ENCODE results near the gene PINK1. TPM values are rescaled to one million over a fixed set of nuclear protein-coding genes. Genes with fewer than 3 reads are reported as not detected.
"Not testable (repeated sequence)": the region's sequence is repeated elsewhere in the genome, so short reads cannot be mapped to it uniquely, and the experiment has no call there.

The PINK1 gene
- total RNA-seq, 2 donors from 2014 or later: 115 to 136 TPM

- H3K4me3 ChIP-seq: no peak overlapping the region
- DNase-seq (ENCODE audit: low spot score): no peak
- H3K36me3 ChIP-seq: no peaks in the 10 kb centered on the region
- TF ChIP-seq POLR2A (IDR thresholded peaks at IDR 0.05) (no peak), CTCF (IDR thresholded peaks at IDR 0.05) (no peak)
- no peaks in the 10 kb centered on the region for H3K9me3 ChIP-seq
- no peaks in the 10 kb centered on the region for H3K4me1 ChIP-seq (replicated peaks)
- H3K27me3 ChIP-seq (replicated peaks; ENCODE audit: insufficient read depth): no peaks in the 10 kb centered on the region
- H3K27ac ChIP-seq: no peak overlapping the region
- intact Hi-C loops (cut with DNase I): no loop called here
- WGBS: 94% methylated on average over 4 of the region's 4 CpGs
These were observed 30.3 kb upstream of the PINK1 start for GRCh38 chr1:20602851-20603450.

- TF ChIP-seq POLR2A (IDR thresholded peaks at IDR 0.05) (no peak), CTCF (IDR thresholded peaks at IDR 0.05) (no peak), POLR2AphosphoS5 (IDR thresholded peaks at IDR 0.05) (no peak)
- no peaks in the 10 kb centered on the region for H3K9me3 ChIP-seq
- DNase-seq (ENCODE audit: low spot score): no peak
- intact Hi-C loops (cut with DNase I): no loop called here
- no peaks in the 10 kb centered on the region for H3K27me3 ChIP-seq (replicated peaks; ENCODE audit: insufficient read depth)
- no peak overlapping the region for H3K27ac ChIP-seq
- no peaks in the 10 kb centered on the region for H3K4me1 ChIP-seq (replicated peaks)
- 87% methylated on average over 9 of the region's 9 CpGs for WGBS
- H3K36me3 ChIP-seq: no peaks in the 10 kb centered on the region
- no peak overlapping the region for H3K4me3 ChIP-seq
These were observed 29.5 kb upstream of the PINK1 start for GRCh38 chr1:20603504-20604464.

- intact Hi-C loops (cut with DNase I): no loop called here
- H3K4me1 ChIP-seq (replicated peaks): no peaks in the 10 kb centered on the region
- H3K4me3 ChIP-seq: no peak overlapping the region
- H3K27ac ChIP-seq: no peak overlapping the region
- H3K27me3 ChIP-seq (replicated peaks; ENCODE audit: insufficient read depth): no peaks in the 10 kb centered on the region
- no peak for DNase-seq (ENCODE audit: low spot score)
- no peaks in the 10 kb centered on the region for H3K36me3 ChIP-seq
- no peak for TF ChIP-seq POLR2AphosphoS5 (IDR thresholded peaks at IDR 0.05)
- TF ChIP-seq CTCF (IDR thresholded peaks at IDR 0.05): no peak
- TF ChIP-seq POLR2A (IDR thresholded peaks at IDR 0.05): no peak
- no peaks in the 10 kb centered on the region for H3K9me3 ChIP-seq
- 88% methylated on average over 7 of the region's 7 CpGs for WGBS
These were observed 28.6 kb upstream of the PINK1 start for GRCh38 chr1:20604678-20605077.

DNA sequence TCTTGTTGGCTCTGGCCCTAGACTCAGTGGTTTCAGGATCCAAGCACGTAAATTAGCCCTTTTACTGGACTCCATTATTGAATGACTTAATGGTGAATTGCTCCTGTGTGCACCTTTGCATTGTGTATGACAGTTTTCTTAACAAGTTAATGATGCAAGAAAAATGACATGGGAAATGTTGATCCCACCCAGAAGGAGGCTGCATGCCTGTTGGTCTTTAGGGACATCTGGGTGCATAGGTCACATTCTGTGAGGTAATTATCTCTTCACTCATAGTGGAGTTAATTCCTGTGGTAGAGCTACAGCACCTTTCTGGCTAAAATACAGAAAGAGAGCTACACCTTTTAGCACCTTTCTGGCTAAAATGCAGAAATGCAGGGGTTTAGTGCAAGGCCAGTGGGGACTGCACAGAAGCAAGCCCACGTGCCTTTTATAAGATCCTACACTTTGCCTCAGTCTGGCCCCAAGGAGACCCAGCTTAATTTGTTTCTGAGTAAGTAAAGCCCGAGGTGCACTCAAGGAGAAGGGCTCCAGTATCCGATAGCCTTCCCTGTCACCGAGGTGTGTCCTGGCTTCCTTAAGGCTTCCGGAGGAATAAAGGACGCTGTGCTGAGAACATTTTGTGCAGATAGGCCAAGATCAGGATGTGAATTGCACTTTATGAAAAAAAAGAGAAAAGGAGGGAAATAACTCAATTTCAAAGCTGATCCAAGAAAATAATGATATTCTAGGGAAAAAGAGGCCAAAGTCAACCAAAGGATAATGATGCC is 26.3 kb upstream of the PINK1 start:
- H3K27me3 ChIP-seq (replicated peaks; ENCODE audit: insufficient read depth); H3K9me3 ChIP-seq; H3K27ac ChIP-seq; H3K36me3 ChIP-seq; H3K4me3 ChIP-seq; DNase-seq (ENCODE audit: low spot score); intact Hi-C loops (cut with DNase I); H3K4me1 ChIP-seq (replicated peaks): not testable (repeated sequence)
- 63% methylated on average over 7 of the region's 7 CpGs for WGBS

- H3K4me1 ChIP-seq (replicated peaks): peaks cover 5% of the 10 kb centered on the region
- H3K27ac ChIP-seq: no peak overlapping the region
- WGBS: 78% methylated on average over 6 of the region's 6 CpGs
- intact Hi-C loops (cut with DNase I): no loop called here
- H3K9me3 ChIP-seq: no peaks in the 10 kb centered on the region
- H3K27me3 ChIP-seq (replicated peaks; ENCODE audit: insufficient read depth): no peaks in the 10 kb centered on the region
- no peak for DNase-seq (ENCODE audit: low spot score)
- H3K4me3 ChIP-seq: no peak overlapping the region
- no peaks in the 10 kb centered on the region for H3K36me3 ChIP-seq
- TF ChIP-seq CTCF (IDR thresholded peaks at IDR 0.05) (no peak), POLR2AphosphoS5 (IDR thresholded peaks at IDR 0.05) (no peak), POLR2A (IDR thresholded peaks at IDR 0.05) (no peak)
These were observed 23.7 kb upstream of the PINK1 start for GRCh38 chr1:20609541-20609940.

All from prostate gland (tissue), 2 donors.